ENCODE results near the gene ZNF831.

ZNF831 gene

GRCh38 chr20:59175002-59175401 lies 11.4 kb downstream of the ZNF831 start:
- H3K36me3 ChIP-seq (ENCODE audit: insufficient read depth, low read length), result no peaks in the 10 kb centered on the region
- H3K4me1 ChIP-seq (ENCODE audit: insufficient read depth, low read length), result no peaks in the 10 kb centered on the region
- H3K9ac ChIP-seq (ENCODE audit: low read depth, low read length), result no peak overlapping the region
- no peaks in the 10 kb centered on the region for H3K9me3 ChIP-seq (ENCODE audit: control insufficient read depth, insufficient read depth, low read length)

- no peaks in the 10 kb centered on the region for H3K36me3 ChIP-seq (ENCODE audit: insufficient read depth, low read length)
- H3K9ac ChIP-seq (ENCODE audit: low read depth, low read length), result no peak overlapping the region
- no peaks in the 10 kb centered on the region for H3K4me1 ChIP-seq (ENCODE audit: insufficient read depth, low read length)
- H3K9me3 ChIP-seq (ENCODE audit: control insufficient read depth, insufficient read depth, low read length), result no peaks in the 10 kb centered on the region
Measured at GRCh38 chr20:59175861-59176260, 12.2 kb downstream of the ZNF831 start.

- H3K36me3 ChIP-seq (ENCODE audit: insufficient read depth, low read length), result no peaks in the 10 kb centered on the region
Measured at GRCh38 chr20:59176812-59177211, 13.2 kb downstream of the ZNF831 start.

GRCh38 chr20:59177266-59178250 lies 13.9 kb downstream of the ZNF831 start:
- Histone ChIP-seq H3K9me3 (ENCODE audit: control insufficient read depth, insufficient read depth, low read length) (no peaks in the 10 kb centered on the region), H3K36me3 (ENCODE audit: insufficient read depth, low read length) (no peaks in the 10 kb centered on the region), H3K4me1 (ENCODE audit: insufficient read depth, low read length) (no peaks in the 10 kb centered on the region), H3K9ac (ENCODE audit: low read depth, low read length) (no peak overlapping the region)

More at GRCh38 chr20:59176812-59177211, 13.2 kb downstream of the ZNF831 start:
- H3K4me1 ChIP-seq (ENCODE audit: insufficient read depth, low read length), result no peaks in the 10 kb centered on the region
- H3K9ac ChIP-seq (ENCODE audit: low read depth, low read length), result no peak overlapping the region
- no peaks in the 10 kb centered on the region for H3K9me3 ChIP-seq (ENCODE audit: control insufficient read depth, insufficient read depth, low read length)

GRCh38 chr20:59178983-59179595 lies 15.5 kb downstream of the ZNF831 start:
- Histone ChIP-seq H3K4me1 (ENCODE audit: insufficient read depth, low read length) (no peaks in the 10 kb centered on the region), H3K36me3 (ENCODE audit: insufficient read depth, low read length) (no peaks in the 10 kb centered on the region)

GRCh38 chr20:59179988-59180387 lies 16.4 kb downstream of the ZNF831 start:
- no peaks in the 10 kb centered on the region for H3K36me3 ChIP-seq (ENCODE audit: insufficient read depth, low read length)
- no peaks in the 10 kb centered on the region for H3K4me1 ChIP-seq (ENCODE audit: insufficient read depth, low read length)
- H3K9ac ChIP-seq (ENCODE audit: low read depth, low read length), result no peak overlapping the region
- no peaks in the 10 kb centered on the region for H3K9me3 ChIP-seq (ENCODE audit: control insufficient read depth, insufficient read depth, low read length)

More at GRCh38 chr20:59178983-59179595, 15.5 kb downstream of the ZNF831 start:
- H3K9me3 ChIP-seq (ENCODE audit: control insufficient read depth, insufficient read depth, low read length), result no peaks in the 10 kb centered on the region
- H3K9ac ChIP-seq (ENCODE audit: low read depth, low read length), result no peak overlapping the region

- no peaks in the 10 kb centered on the region for H3K4me1 ChIP-seq (ENCODE audit: insufficient read depth, low read length)
- H3K9me3 ChIP-seq (ENCODE audit: control insufficient read depth, insufficient read depth, low read length), result no peaks in the 10 kb centered on the region
- H3K36me3 ChIP-seq (ENCODE audit: insufficient read depth, low read length), result no peaks in the 10 kb centered on the region
- H3K9ac ChIP-seq (ENCODE audit: low read depth, low read length), result no peak overlapping the region
Measured at GRCh38 chr20:59181936-59182335, 18.3 kb downstream of the ZNF831 start.

GRCh38 chr20:59182401-59183044 lies 18.9 kb downstream of the ZNF831 start:
- H3K9me3 ChIP-seq (ENCODE audit: control insufficient read depth, insufficient read depth, low read length), result no peaks in the 10 kb centered on the region
- H3K9ac ChIP-seq (ENCODE audit: low read depth, low read length), result no peak overlapping the region
- no peaks in the 10 kb centered on the region for H3K4me1 ChIP-seq (ENCODE audit: insufficient read depth, low read length)
- no peaks in the 10 kb centered on the region for H3K36me3 ChIP-seq (ENCODE audit: insufficient read depth, low read length)

GRCh38 chr20:59183751-59184150 lies 20.1 kb downstream of the ZNF831 start:
- H3K9me3 ChIP-seq (ENCODE audit: control insufficient read depth, insufficient read depth, low read length), result no peaks in the 10 kb centered on the region
- no peaks in the 10 kb centered on the region for H3K36me3 ChIP-seq (ENCODE audit: insufficient read depth, low read length)
- H3K9ac ChIP-seq (ENCODE audit: low read depth, low read length), result no peak overlapping the region
- no peaks in the 10 kb centered on the region for H3K4me1 ChIP-seq (ENCODE audit: insufficient read depth, low read length)

- Histone ChIP-seq H3K36me3 (ENCODE audit: insufficient read depth, low read length) (no peaks in the 10 kb centered on the region), H3K9ac (ENCODE audit: low read depth, low read length) (no peak overlapping the region), H3K9me3 (ENCODE audit: control insufficient read depth, insufficient read depth, low read length) (no peaks in the 10 kb centered on the region), H3K4me1 (ENCODE audit: insufficient read depth, low read length) (no peaks in the 10 kb centered on the region)
Measured at GRCh38 chr20:59184880-59185447, 21.3 kb downstream of the ZNF831 start.

GRCh38 chr20:59185809-59186208 lies 22.2 kb downstream of the ZNF831 start:
- Histone ChIP-seq H3K9me3 (ENCODE audit: control insufficient read depth, insufficient read depth, low read length) (no peaks in the 10 kb centered on the region), H3K9ac (ENCODE audit: low read depth, low read length) (no peak overlapping the region), H3K4me1 (ENCODE audit: insufficient read depth, low read length) (no peaks in the 10 kb centered on the region), H3K36me3 (ENCODE audit: insufficient read depth, low read length) (no peaks in the 10 kb centered on the region)

GRCh38 chr20:59190466-59190865 lies 26.8 kb downstream of the ZNF831 start:
- Histone ChIP-seq H3K9ac (ENCODE audit: low read depth, low read length) (no peak overlapping the region), H3K36me3 (ENCODE audit: insufficient read depth, low read length) (no peaks in the 10 kb centered on the region), H3K4me1 (ENCODE audit: insufficient read depth, low read length) (no peaks in the 10 kb centered on the region), H3K9me3 (ENCODE audit: control insufficient read depth, insufficient read depth, low read length) (no peaks in the 10 kb centered on the region)

GRCh38 chr20:59191036-59191755 lies 27.6 kb downstream of the ZNF831 start:
- Histone ChIP-seq H3K9me3 (ENCODE audit: control insufficient read depth, insufficient read depth, low read length) (no peaks in the 10 kb centered on the region), H3K4me1 (ENCODE audit: insufficient read depth, low read length) (no peaks in the 10 kb centered on the region), H3K9ac (ENCODE audit: low read depth, low read length) (no peak overlapping the region), H3K36me3 (ENCODE audit: insufficient read depth, low read length) (no peaks in the 10 kb centered on the region)

Measured in ES-I3 (cell line).